NCI-H69 (cell line): ENCODE results near the gene RPS25.
A peak's percentile ranks its signal among the peaks of the same experiment; 100 is the strongest.
"Not testable (repeated sequence)": the region's sequence is repeated elsewhere in the genome, so short reads cannot be mapped to it uniquely, and the experiment has no call there.

Experiments
- DNase-seq: peaks from one replicate; lab custom pipeline; 2025; lab: John Stamatoyannopoulos, UW

Gene RPS25

GRCh38 chr11:119038884-119039283 lies 20.7 kb upstream of the RPS25 start:
- no peak for DNase-seq

- no peak for DNase-seq
These were observed 16.7 kb upstream of the RPS25 start for GRCh38 chr11:119034813-119035212.

- not testable (repeated sequence) for DNase-seq
These were observed 15.3 kb upstream of the RPS25 start for GRCh38 chr11:119033421-119033820.

GRCh38 chr11:119031912-119032280 lies 13.8 kb upstream of the RPS25 start:
- DNase-seq = no peak

DNA sequence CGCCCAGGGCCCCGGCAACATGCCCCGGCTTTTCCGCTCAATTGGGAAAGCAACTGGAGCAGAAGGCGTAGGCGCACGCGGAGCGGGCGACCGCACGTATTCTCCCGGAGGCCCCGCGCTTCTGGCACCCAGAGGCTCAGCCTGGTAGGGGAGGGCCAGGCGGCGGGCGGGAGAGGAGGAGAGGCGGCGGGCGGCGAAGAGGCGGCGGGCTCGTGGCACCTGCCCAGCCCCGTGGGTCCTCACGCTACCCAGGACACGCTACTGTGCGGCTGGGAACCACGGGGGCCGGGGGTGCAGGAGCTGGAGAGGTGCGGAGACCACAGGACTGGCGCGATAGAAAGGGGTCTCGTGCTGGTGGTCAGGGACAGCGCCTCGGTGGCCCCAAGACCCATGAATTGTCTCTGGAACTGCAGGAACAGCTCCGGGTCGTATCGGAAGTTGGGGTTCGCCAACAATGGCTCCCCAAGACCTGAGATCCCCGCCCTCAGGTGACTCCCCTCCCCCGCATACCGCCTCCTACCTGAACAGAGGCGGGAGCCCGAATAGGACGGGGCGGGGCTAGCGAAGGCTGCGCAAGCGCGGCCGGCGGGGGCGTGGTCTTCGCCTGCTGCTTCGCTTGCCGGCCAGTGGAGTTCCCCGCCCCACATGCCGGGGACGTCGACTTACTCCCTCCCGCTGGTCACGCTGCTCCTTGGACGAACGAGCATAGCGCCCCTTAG lies 12.3 kb upstream of the RPS25 start, which contains the start of gene SLC37A4:
Gene SLC37A4 (minus strand): TSS at position 549 of the 719 bp plus-strand sequence.
- DNase-seq = peak; percentile 100

- DNase-seq = no peak
These were observed 11.8 kb upstream of the RPS25 start for GRCh38 chr11:119030029-119030328.

DNA sequence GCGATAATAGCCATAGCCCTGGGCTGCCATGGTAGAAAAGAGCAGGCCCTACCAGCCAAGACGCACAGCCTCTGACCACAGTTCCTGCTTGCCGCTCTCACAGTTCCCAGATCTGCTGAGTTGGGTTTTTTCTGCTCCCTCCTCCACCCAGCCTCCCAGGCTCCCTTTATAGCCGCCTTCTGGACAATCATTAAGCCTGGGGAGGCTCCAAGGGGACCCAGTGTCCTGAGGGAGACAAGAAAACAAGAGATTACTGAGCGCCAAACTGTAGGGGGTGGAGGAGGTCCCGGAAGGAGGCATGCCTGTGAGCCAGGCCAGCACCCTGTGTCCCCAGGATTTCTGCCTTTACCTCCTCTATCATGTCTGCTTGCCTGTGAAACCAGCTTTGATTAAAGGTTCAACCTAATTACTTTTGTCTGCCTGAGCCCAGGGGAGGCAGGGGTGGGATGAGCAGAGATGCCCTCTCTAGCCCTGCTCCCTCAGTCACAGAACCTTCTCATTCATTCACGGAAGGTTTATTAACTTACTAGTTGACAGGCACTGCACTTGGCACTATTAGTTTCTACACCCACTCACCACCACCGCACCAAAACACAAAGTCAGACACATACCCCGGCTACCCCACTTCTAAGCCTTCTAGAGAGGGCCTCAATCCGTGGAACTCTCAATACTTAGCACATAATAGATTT lies 11.3 kb upstream of the RPS25 start:
- peak; percentile 51 for DNase-seq

GRCh38 chr11:119029069-119029339 lies 10.9 kb upstream of the RPS25 start:
- DNase-seq = no peak

DNA sequence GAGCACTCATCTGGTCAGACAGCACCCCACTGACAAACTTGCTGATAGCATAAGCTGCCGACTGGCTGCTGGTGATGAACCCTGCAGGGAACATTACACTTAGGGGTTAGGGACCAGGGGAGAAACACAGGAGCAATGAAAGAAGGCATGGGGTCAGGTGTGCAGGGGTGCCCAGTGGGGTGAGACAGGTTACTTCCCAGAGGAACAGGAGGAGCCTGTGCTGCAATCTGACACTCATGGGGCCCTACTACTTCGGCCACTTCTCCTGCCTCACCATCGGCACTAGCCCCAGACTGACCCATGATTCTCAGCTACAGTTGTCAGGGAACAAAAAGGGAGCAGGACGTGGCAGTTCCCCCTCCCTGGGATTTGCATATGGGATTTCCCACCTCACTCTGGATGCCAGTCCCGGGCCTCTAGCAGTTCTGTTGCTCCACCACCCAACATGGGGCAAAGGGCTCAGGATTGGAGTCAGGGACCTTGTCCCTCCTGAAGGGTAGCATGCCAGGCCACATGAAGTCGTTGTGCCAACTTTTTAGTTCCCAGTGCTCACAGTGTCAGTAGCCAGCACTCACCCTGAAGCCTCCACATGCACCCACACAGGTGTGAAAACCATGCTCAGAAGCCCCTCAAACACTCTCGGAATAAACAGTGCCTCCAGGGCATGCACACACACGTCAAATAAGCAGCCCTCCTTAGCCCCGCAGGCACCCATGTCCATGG lies 10.4 kb upstream of the RPS25 start:
- DNase-seq = no peak

DNA sequence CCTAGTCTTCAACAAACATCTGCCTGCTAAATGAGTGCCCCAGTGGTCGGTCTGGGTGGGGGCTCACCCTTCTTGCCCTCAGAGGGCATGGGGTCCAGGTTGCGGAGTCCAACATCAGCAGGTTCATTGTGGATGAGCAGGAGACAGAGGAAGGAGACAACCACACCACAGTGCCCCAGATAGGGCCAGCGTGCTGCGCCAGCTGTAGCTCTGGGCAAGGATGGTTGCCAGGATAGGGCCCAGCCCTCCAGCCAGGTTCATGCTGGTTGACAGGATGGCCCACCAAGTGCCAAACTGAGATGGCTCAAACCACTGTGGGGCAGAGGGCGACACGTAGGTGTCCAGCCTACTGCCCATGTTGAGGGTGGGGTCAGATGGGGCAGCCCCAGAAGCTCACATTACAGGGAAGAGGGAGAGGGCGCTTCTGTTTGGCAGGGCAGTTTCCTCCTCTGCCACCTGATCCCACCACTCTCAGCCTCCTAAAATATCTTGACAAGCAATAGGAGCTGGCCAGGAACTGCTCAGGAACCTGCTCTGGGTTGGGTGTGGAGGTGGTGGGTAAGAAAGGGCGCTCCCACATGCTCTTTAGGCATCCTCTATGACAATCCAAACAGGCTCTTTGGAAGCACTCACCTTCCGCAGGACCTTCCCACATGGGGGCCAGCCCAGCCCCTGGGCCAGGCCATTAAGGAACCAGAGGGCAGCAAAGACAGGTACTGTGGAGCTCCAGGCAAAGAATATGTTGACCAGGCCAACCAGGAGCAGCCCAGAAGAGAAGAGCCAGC lies 9.6 kb upstream of the RPS25 start:
- no peak for DNase-seq

GRCh38 chr11:119026970-119027369 lies 8.8 kb upstream of the RPS25 start:
- DNase-seq = no peak

DNA sequence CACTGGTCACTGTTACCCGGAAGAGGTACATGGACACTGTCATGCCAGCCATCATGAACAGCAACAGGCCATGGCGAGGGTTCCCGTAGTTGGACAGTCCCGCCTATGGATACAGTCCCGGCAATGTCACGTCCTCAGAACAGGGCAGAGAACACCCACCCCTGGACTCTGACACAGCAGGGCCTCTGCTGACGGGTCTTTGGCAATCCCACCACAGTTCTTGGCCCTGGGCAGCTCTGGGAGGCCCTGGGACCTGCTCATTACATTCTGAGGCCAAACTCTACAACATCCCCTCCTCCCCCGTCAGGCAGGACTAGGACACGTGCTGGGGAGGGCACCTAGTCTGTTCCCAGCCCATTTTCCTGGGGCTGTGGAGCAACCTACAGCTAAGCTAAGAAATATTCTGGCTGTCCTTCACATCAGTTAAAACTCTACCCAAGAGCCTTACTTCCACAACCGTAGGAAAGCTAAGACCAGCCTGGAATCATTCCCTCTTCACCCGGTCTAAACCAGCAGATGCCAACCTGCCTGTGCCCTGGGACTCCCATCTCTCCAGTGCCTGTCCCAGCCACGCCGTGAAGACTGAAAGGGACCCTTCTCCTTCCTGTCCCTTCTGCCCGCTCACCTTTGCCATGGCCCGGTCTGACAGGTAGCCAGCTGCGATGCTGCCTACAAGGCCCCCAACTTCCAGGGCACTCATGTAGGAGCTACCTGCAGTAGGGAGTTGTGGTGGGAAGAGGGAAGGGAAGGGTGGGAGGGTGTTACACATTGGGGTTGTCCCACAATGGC lies 8.0 kb upstream of the RPS25 start:
- DNase-seq = no peak

DNA sequence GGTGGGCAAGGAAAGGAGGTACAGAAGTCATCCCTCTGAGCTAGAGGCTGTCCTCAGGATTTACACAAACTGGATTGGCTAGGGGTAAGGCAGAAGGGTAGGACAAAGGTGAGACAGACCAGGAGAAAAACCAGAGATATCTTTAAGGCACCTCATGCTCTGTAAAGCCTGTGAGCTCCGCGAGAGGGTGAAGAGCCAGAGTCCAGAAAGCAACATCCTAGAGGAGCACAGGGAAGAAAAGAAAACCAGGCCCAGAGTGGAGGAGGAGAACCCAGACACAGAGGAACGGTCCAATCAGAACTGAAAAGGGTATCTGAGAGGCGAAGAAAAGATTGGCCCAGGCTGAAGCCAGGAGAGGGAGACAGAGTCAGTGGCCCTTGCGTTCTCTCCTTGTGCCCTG lies 7.4 kb upstream of the RPS25 start:
- no peak for DNase-seq

DNA sequence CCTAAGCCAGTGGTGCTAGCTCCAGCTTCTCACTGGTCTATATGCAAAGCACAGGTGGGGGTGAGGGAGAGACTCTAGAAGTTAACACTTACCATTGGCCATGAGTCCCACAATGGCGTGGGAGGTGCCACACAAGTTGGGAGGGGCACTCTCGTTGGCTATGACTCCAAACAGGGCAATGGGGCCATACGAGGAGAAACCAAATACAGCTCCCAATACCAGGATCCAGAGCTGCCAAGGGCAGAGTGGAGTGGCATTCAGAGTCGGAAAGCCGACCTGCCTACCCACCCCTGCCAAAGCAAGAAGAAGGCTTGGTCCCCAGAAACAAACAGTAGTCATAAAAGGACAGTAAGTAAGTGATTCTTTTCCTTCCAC lies 6.9 kb upstream of the RPS25 start:
- no peak for DNase-seq

GRCh38 chr11:119024430-119025098 lies 6.4 kb upstream of the RPS25 start:
- DNase-seq = no peak

DNA sequence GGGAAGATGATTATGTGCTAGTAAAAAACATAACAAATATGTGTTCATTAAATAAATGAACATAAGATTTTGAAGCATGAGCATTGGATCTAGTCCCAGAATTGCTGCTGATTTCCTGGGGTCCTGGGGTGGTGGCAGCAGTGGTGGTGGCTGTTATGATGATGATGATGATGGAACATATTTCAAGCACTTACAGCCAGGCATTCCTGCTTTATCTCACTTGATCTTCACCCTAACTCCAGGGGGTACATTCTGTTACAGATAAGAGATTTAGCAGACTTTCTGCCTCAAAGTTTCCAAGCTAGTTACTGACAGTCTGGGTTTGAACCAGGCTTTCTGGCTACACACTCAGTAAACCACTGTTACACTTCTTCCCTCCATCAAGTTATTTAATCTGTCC lies 5.6 kb upstream of the RPS25 start:
- DNase-seq = no peak

- DNase-seq = no peak
These were observed 3.5 kb upstream of the RPS25 start for GRCh38 chr11:119021631-119022030.

GRCh38 chr11:119019996-119020395 lies 1.9 kb upstream of the RPS25 start:
- no peak for DNase-seq

- DNase-seq = not testable (repeated sequence)
These were observed 766 bp downstream of the RPS25 start for GRCh38 chr11:119017377-119017776.

- no peak for DNase-seq
These were observed 1.7 kb downstream of the RPS25 start for GRCh38 chr11:119016216-119017009.
